GM18909 (cell line): ENCODE results near the gene HOXD8.

Experiments
- ATAC-seq: cut with Tn5 transposase; IDR thresholded peaks from one replicate; pipeline ENCODE4 v1.9.1; 2021; ENCODE audit warnings: mild to moderate bottlenecking; ENCODE audit not compliant: unreplicated experiment, poor library complexity

Gene HOXD8

GRCh38 chr2:176089843-176090395 is 39.6 kb upstream of the HOXD8 start:
- ATAC-seq = no peak

- no peak for ATAC-seq
Observed at GRCh38 chr2:176090862-176091261, 38.6 kb upstream of the HOXD8 start.

- no peak for ATAC-seq
Observed at GRCh38 chr2:176091329-176092258, 37.9 kb upstream of the HOXD8 start.

GRCh38 chr2:176092270-176093144 is 37.0 kb upstream of the HOXD8 start, which contains the start of gene HOXD13:
Gene HOXD13, plus strand, starts transcription at chr2:176092721. Its CDS starts 170 bp downstream, at chr2:176092891.
- no peak for ATAC-seq

- no peak for ATAC-seq
Observed at GRCh38 chr2:176093145-176093897, 36.2 kb upstream of the HOXD8 start.

GRCh38 chr2:176093898-176094249 is 35.6 kb upstream of the HOXD8 start:
- no peak for ATAC-seq

GRCh38 chr2:176094349-176094748 is 35.2 kb upstream of the HOXD8 start:
- ATAC-seq = no peak

GRCh38 chr2:176095421-176095820 is 34.1 kb upstream of the HOXD8 start:
- no peak for ATAC-seq

- no peak for ATAC-seq
Observed at GRCh38 chr2:176096243-176096985, 33.1 kb upstream of the HOXD8 start.

- peak; percentile 83 for ATAC-seq
Observed at GRCh38 chr2:176096986-176097819, 32.3 kb upstream of the HOXD8 start.

- ATAC-seq = no peak
Observed at GRCh38 chr2:176097820-176098365, 31.6 kb upstream of the HOXD8 start.

GRCh38 chr2:176098366-176099158 is 30.9 kb upstream of the HOXD8 start:
- ATAC-seq = no peak

- no peak for ATAC-seq
Observed at GRCh38 chr2:176099159-176099727, 30.3 kb upstream of the HOXD8 start.

- no peak for ATAC-seq
Observed at GRCh38 chr2:176099728-176100546, 29.6 kb upstream of the HOXD8 start, which contains the start of gene HOXD12. Gene HOXD12, plus strand, starts transcription at chr2:176099795. Its CDS starts 7 bp downstream, at chr2:176099802.

GRCh38 chr2:176100547-176101140 is 28.9 kb upstream of the HOXD8 start:
- ATAC-seq = no peak
